GM12878 (cell line): ENCODE results near the gene WDR13. TPM values are rescaled to one million over a fixed set of nuclear protein-coding genes. Genes with fewer than 3 reads are reported as not detected.
A peak's percentile ranks its signal among the peaks of the same experiment; 100 is the strongest.

Experiments
- CREB1 ChIP-seq: IDR thresholded peaks from 2 replicates; pipeline ENCODE4 v1.6.1; 2012; ENCODE audit warnings: low read depth, mild to moderate bottlenecking, inconsistent platforms
- E2F8 ChIP-seq: fragments of 450-650 bp; IDR thresholded peaks from 2 replicates; pipeline ENCODE4 v1.6.1; 2018; ENCODE audit warnings: mild to moderate bottlenecking, low read depth, moderate library complexity; ENCODE audit not compliant: partially characterized antibody
- FOXK2 ChIP-seq: fragments of 450-650 bp; IDR thresholded peaks from 2 replicates; pipeline ENCODE4 v1.6.1; 2017; ENCODE audit warnings: mild to moderate bottlenecking, moderate library complexity
- HDAC6 ChIP-seq: fragments of 200-600 bp; sonication (generic); IDR thresholded peaks from one replicate; pipeline ENCODE4 v1.8.0; 2017; ENCODE audit warnings: antibody characterized with exemption; ENCODE audit not compliant: unreplicated experiment
- IKZF2 ChIP-seq, 2 experiments: fragments of 450-650 bp; IDR thresholded peaks; 2 replicates each; pipeline ENCODE4 v1.6.1; 2017; ENCODE audit warnings: mild to moderate bottlenecking in 2 of 2, moderate library complexity in 2 of 2
- IRF5 ChIP-seq: fragments of 450-650 bp; IDR thresholded peaks from 2 replicates; pipeline ENCODE4 v1.6.1; 2017; ENCODE audit warnings: borderline replicate concordance
- JUNB ChIP-seq: IDR thresholded peaks from 2 replicates; pipeline ENCODE4 v1.6.1; 2016; ENCODE audit warnings: antibody characterized with exemption, mild to moderate bottlenecking
- MEF2B ChIP-seq: fragments of 450-650 bp; IDR thresholded peaks from 2 replicates; pipeline ENCODE4 v1.6.1; 2018; ENCODE audit warnings: mild to moderate bottlenecking, moderate library complexity; ENCODE audit not compliant: partially characterized antibody, poor library complexity, severe bottlenecking
- NFYB ChIP-seq: IDR thresholded peaks from 2 replicates; pipeline ENCODE4 v1.6.1; 2011; ENCODE audit warnings: low read depth, mild to moderate bottlenecking, low read length, improper control_type of control experiment, moderate library complexity; ENCODE audit not compliant: insufficient read depth
- NR2C1 ChIP-seq: fragments of 450-650 bp; IDR thresholded peaks from 2 replicates; pipeline ENCODE4 v1.6.1; 2017; ENCODE audit warnings: antibody characterized with exemption, mild to moderate bottlenecking, moderate library complexity
- POLR2AphosphoS5 ChIP-seq: IDR thresholded peaks from 2 replicates; pipeline ENCODE4 v1.6.1; 2011; ENCODE audit warnings: mild to moderate bottlenecking, low read length, inconsistent platforms
- RB1 ChIP-seq: fragments of 450-650 bp; formaldehyde crosslinking; IDR thresholded peaks from 2 replicates; pipeline ENCODE4 v1.6.1; 2017; ENCODE audit warnings: mild to moderate bottlenecking, borderline replicate concordance
- RELA ChIP-seq: fragments of 450-650 bp; IDR thresholded peaks from 2 replicates; pipeline ENCODE4 v1.8.0; 2014; ENCODE audit warnings: borderline replicate concordance; ENCODE audit not compliant: partially characterized antibody
- polyA plus RNA-seq, 11 experiments: library from polyadenylated mRNA; depleted of rRNA in 4 of 11; unstranded in 6 of 11; stranded (reverse) in 5 of 11; fragments of >200 nt; fragmentation: Nextera tagmentation in 4 of 11; fragmentation: Illumina TruSeq in 1 of 11; extraction: Ambion mirVana in 4 of 11; extraction: Trizol in 1 of 11; gene quantifications; 1 replicate in 1 of 11; 2 replicates in 10 of 11; pipeline versions ENCODE4 v1.2.1 to v1.2.3, GENCODE V29; 2011 to 2016; ENCODE audit warnings: inconsistent platforms in 2 of 11, missing spikeins in 2 of 11, low read depth in 1 of 11
- total RNA-seq, 4 experiments: library from RNA; depleted of rRNA in 3 of 4; stranded (reverse); fragments of >200 nt in 3 of 4; fragmentation: Illumina TruSeq in 1 of 4; extraction: Trizol in 1 of 4; gene quantifications; 2 replicates each; pipeline versions ENCODE4 v1.2.1 to v1.2.3, GENCODE V29; 2013 to 2021
- TF ChIP-seq, protein P1 (sequence below): fragments of 450-650 bp; IDR thresholded peaks from 2 replicates; pipeline ENCODE4 v1.6.1; 2016; ENCODE audit warnings: mild to moderate bottlenecking
- TF ChIP-seq, protein P2 (sequence below): IDR thresholded peaks from 2 replicates; pipeline ENCODE4 v1.6.1; 2011; ENCODE audit warnings: low read depth, low read length, improper control_type of control experiment, borderline replicate concordance
- TF ChIP-seq, protein P3 (sequence below): IDR thresholded peaks from 2 replicates; pipeline ENCODE4 v1.6.1; 2012; ENCODE audit warnings: low read depth, low read length, improper control_type of control experiment
- TF ChIP-seq, protein P4 (sequence below): fragments of 450-650 bp; conservative IDR thresholded peaks from 2 replicates; pipeline ENCODE4 v1.6.1; 2017; ENCODE audit warnings: mild to moderate bottlenecking, moderate library complexity

The WDR13 gene
- total and polyA plus RNA-seq, 10 of the 15 experiments (the other 5 are each of a cell fraction or from before 2014, with no cell fraction given): 6.9 to 62.7 (median 28.9) TPM

DNA sequence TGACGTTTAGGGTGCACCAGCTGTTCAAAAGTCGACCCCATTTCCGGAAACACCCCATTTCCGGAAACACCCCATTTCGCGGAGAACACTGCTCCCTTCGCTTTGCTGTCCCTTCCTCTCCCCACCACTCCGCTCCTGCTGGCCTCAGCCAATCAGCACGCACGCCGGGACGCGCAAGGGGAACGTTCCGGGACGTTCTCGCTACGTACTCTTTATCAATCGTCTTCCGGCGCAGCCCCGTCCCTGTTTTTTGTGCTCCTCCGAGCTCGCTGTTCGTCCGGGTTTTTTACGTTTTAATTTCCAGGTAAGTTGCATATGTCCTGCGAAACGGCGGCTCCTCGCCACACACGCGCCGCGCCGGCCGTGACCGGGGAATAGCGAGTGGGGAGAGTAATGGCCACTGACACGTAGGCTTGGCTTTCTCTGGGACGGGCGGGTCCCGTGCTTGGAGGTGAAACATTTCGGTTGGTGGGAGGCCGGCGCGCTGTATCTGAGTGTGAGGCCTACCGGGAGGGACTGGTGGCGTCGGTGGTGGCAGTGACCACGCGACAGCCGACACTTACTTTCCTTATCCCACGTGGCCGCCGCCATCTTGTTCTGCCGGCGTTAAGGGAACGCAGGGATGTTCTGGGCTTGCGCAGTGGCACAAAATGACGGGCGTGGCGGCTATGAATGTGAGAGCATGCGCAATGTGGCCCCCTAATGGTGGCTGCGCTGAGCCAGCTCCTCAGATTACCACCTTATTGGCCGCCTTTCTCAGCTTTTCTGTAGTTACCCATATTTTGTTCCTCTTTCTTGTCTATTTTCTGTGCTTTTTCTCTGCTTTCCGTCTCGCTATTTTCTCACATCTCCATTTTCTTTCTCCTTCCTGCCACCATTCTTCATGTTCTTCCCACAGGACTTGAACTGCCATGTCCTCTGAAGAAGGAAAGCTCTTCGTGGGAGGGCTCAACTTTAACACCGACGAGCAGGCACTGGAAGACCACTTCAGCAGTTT is 22.7 kb upstream of the WDR13 start, which contains the start of gene RBM3 (continued):
- TF ChIP-seq POLR2AphosphoS5 (peak; percentile 97), FOXK2 (peak; percentile 91), IRF5 (no peak), RELA (no peak), NR2C1 (peak; percentile 46; the same call in 1 of the 2 replicates), JUNB (no peak), NFYB (peak; percentile 76), MEF2B (no peak), HDAC6 (no peak), E2F8 (peak; percentile 78), CREB1 (no peak), RB1 (no peak), IKZF2 (IDR thresholded peaks at IDR 0.05) (no peak)
- TF ChIP-seq, protein P1, sequence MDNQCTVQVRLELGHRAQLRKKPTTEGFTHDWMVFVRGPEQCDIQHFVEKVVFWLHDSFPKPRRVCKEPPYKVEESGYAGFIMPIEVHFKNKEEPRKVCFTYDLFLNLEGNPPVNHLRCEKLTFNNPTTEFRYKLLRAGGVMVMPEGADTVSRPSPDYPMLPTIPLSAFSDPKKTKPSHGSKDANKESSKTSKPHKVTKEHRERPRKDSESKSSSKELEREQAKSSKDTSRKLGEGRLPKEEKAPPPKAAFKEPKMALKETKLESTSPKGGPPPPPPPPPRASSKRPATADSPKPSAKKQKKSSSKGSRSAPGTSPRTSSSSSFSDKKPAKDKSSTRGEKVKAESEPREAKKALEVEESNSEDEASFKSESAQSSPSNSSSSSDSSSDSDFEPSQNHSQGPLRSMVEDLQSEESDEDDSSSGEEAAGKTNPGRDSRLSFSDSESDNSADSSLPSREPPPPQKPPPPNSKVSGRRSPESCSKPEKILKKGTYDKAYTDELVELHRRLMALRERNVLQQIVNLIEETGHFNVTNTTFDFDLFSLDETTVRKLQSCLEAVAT: 0 out of 2 replicates have a peak, but pooled peaks have one; percentile 54
- TF ChIP-seq, protein P2, sequence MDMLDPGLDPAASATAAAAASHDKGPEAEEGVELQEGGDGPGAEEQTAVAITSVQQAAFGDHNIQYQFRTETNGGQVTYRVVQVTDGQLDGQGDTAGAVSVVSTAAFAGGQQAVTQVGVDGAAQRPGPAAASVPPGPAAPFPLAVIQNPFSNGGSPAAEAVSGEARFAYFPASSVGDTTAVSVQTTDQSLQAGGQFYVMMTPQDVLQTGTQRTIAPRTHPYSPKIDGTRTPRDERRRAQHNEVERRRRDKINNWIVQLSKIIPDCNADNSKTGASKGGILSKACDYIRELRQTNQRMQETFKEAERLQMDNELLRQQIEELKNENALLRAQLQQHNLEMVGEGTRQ: peak; percentile 27; the same call in 1 of the 2 replicates
- TF ChIP-seq, protein P3, sequence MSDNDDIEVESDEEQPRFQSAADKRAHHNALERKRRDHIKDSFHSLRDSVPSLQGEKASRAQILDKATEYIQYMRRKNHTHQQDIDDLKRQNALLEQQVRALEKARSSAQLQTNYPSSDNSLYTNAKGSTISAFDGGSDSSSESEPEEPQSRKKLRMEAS: peak; percentile 91; the same call in 1 of the 2 replicates
- TF ChIP-seq, protein P4, sequence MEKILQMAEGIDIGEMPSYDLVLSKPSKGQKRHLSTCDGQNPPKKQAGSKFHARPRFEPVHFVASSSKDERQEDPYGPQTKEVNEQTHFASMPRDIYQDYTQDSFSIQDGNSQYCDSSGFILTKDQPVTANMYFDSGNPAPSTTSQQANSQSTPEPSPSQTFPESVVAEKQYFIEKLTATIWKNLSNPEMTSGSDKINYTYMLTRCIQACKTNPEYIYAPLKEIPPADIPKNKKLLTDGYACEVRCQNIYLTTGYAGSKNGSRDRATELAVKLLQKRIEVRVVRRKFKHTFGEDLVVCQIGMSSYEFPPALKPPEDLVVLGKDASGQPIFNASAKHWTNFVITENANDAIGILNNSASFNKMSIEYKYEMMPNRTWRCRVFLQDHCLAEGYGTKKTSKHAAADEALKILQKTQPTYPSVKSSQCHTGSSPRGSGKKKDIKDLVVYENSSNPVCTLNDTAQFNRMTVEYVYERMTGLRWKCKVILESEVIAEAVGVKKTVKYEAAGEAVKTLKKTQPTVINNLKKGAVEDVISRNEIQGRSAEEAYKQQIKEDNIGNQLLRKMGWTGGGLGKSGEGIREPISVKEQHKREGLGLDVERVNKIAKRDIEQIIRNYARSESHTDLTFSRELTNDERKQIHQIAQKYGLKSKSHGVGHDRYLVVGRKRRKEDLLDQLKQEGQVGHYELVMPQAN: peak; percentile 56
